HCT116 (cell line): ENCODE results near the gene CERS4. TPM values are rescaled to one million over a fixed set of nuclear protein-coding genes. Genes with fewer than 3 reads are reported as not detected.

Experiments used
- ATAC-seq: fragments of 200-7000 bp; cut with Tn5 transposase; 2 replicates; pipeline ENCODE4 v1.9.1; 2020; ENCODE audit warnings: mild to moderate bottlenecking, moderate library complexity
- BruUV-seq: library from RNA; stranded (reverse); fragments of 400-500 nt; replicated peaks from 2 replicates; lab custom pipeline; 2021; lab: Mats Ljungman, UMichigan
- CTCF ChIA-PET: fragments of 300-600 bp; sonication (Branson Sonifier 250); formaldehyde crosslinking; loops from one replicate; lab custom pipeline; 2021; ENCODE audit warnings: antibody characterized with exemption; lab: Charles Lee
- POLR2A ChIA-PET: fragments of 300-600, 350-600 bp; sonication (Branson Sonifier 250); formaldehyde crosslinking; loops from one replicate; lab custom pipeline; 2021; ENCODE audit warnings: antibody characterized with exemption; lab: Charles Lee
- RAD21 ChIA-PET, 2 experiments: fragments of 300-600 bp; sonication (Branson Sonifier 250); formaldehyde crosslinking; loops; one replicate each; lab custom pipeline; 2023; ENCODE audit warnings: low total read pairs in 2 of 2; ENCODE audit not compliant: uncharacterized antibody in 2 of 2, unreplicated experiment in 2 of 2, low non-redundant PET in 1 of 2; lab: Charles Lee
- DNase-seq: peaks from one replicate; pipeline ENCODE4 v3.0.0-alpha.2; 2010; ENCODE audit warnings: low read depth, low spot score
- H2AFZ ChIP-seq: fragments of 200-600 bp; shearing (Covaris generic), sonication (generic); 2 replicates; pipeline ENCODE4 v1.6.1; 2017; ENCODE audit warnings: low read depth, mixed run types, mixed read lengths, antibody characterized with exemption, low read length; ENCODE audit not compliant: poor library complexity, severe bottlenecking
- H3K27ac ChIP-seq: 2 replicates; pipeline ENCODE4 v1.5.1; 2012; ENCODE audit warnings: low read depth, low read length
- H3K27me3 ChIP-seq: fragments of 200-600 bp; sonication (generic); 2 replicates; pipeline ENCODE4 v1.6.1; 2016; ENCODE audit warnings: mixed run types, low read length, mixed read lengths; ENCODE audit not compliant: insufficient read depth
- H3K36me3 ChIP-seq, 2 experiments: fragments of 200-500 bp in 1 of 2; fragments of 200-600 bp in 1 of 2; sonication (Bioruptor generic) in 1 of 2; sonication (generic) in 1 of 2; 2 replicates each; pipeline versions ENCODE4 v1.5.1 to v1.6.1; 2014 to 2016; ENCODE audit warnings: low read length in 2 of 2, inconsistent platforms in 1 of 2, mixed read lengths in 1 of 2, mixed run types in 1 of 2; ENCODE audit not compliant: insufficient read depth in 2 of 2, control insufficient read depth in 1 of 2
- H3K4me1 ChIP-seq, 2 experiments: fragments of 200-600 bp in 1 of 2; sonication (generic) in 1 of 2; 2 replicates each; pipeline versions ENCODE4 v1.5.1 to v1.6.1; 2012 to 2017; ENCODE audit warnings: low read length in 2 of 2, inconsistent platforms in 1 of 2, mild to moderate bottlenecking in 1 of 2, mixed read lengths in 1 of 2, mixed run types in 1 of 2, moderate library complexity in 1 of 2; ENCODE audit not compliant: insufficient read depth in 2 of 2, control insufficient read depth in 1 of 2
- H3K4me2 ChIP-seq: fragments of 200-600 bp; sonication (generic); 2 replicates; pipeline ENCODE4 v1.6.1; 2017; ENCODE audit warnings: mixed run types, low read length, mixed read lengths
- H3K4me3 ChIP-seq, 2 experiments: fragments of 200-600 bp in 1 of 2; sonication (generic) in 1 of 2; replicated peaks in 1 of 2; 2 replicates each; pipeline ENCODE4 v1.5.1; 2011 to 2016; ENCODE audit warnings: low read length in 2 of 2, control low read depth in 1 of 2, low read depth in 1 of 2, mild to moderate bottlenecking in 1 of 2, mixed read lengths in 1 of 2, mixed run types in 1 of 2
- H3K79me2 ChIP-seq: fragments of 200-600 bp; sonication (generic); 2 replicates; pipeline ENCODE4 v1.6.1; 2017; ENCODE audit warnings: mild to moderate bottlenecking, mixed run types, low read length, moderate library complexity, mixed read lengths; ENCODE audit not compliant: insufficient read depth
- H3K9ac ChIP-seq: fragments of 200-600 bp; sonication (generic); 2 replicates; pipeline ENCODE4 v1.6.1; 2016; ENCODE audit warnings: low read length, mixed read lengths
- H3K9me2 ChIP-seq: fragments of 200-600 bp; sonication (generic), shearing (Covaris generic); 2 replicates; pipeline ENCODE4 v1.6.1; 2017; ENCODE audit warnings: mixed run types, mild to moderate bottlenecking, moderate library complexity; ENCODE audit not compliant: insufficient read depth
- H3K9me3 ChIP-seq, 2 experiments: fragments of 200-500 bp in 1 of 2; fragments of 200-600 bp in 1 of 2; sonication (Bioruptor generic) in 1 of 2; sonication (generic) in 1 of 2; 2 replicates each; pipeline ENCODE4 v1.6.1; 2014 to 2017; ENCODE audit warnings: low read length in 2 of 2, mixed read lengths in 2 of 2, inconsistent platforms in 1 of 2, low read depth in 1 of 2, mild to moderate bottlenecking in 1 of 2, mixed run types in 1 of 2, moderate library complexity in 1 of 2; ENCODE audit not compliant: control insufficient read depth in 1 of 2, insufficient read depth in 1 of 2
- H4K20me1 ChIP-seq: fragments of 200-600 bp; sonication (generic), shearing (Covaris generic); 2 replicates; pipeline ENCODE4 v1.6.1; 2017; ENCODE audit warnings: mixed run types, mild to moderate bottlenecking, moderate library complexity; ENCODE audit not compliant: insufficient read depth
- ATF3 ChIP-seq: IDR thresholded peaks from 2 replicates; pipeline ENCODE4 v1.6.1; 2012
- CBX3 ChIP-seq: IDR thresholded peaks from 2 replicates; pipeline ENCODE4 v1.6.1; 2012; ENCODE audit warnings: low read depth
- CEBPB ChIP-seq: IDR thresholded peaks from 2 replicates; pipeline ENCODE4 v1.6.1; 2012; ENCODE audit warnings: low read depth
- CTCF ChIP-seq, 3 experiments: fragments of 200-600 bp in 1 of 3; sonication (generic) in 1 of 3; IDR thresholded peaks in 2 of 3; conservative IDR thresholded peaks in 1 of 3; 2 replicates each; pipeline ENCODE4 v1.5.1; 2012 to 2017; ENCODE audit warnings: low read depth in 2 of 3, low read length in 2 of 3, antibody characterized with exemption in 1 of 3, borderline replicate concordance in 1 of 3, control low read depth in 1 of 3, mild to moderate bottlenecking in 1 of 3, mixed read lengths in 1 of 3, mixed run types in 1 of 3, moderate library complexity in 1 of 3; ENCODE audit not compliant: insufficient read depth in 1 of 3
- EGR1 ChIP-seq: IDR thresholded peaks from 2 replicates; pipeline ENCODE4 v1.6.1; 2012; ENCODE audit warnings: low read depth
- EZH2 ChIP-seq: fragments of 200-600 bp; sonication (generic); IDR thresholded peaks from 2 replicates; pipeline ENCODE4 v1.6.1; 2017; ENCODE audit warnings: antibody characterized with exemption, mixed run types
- EZH2phosphoT487 ChIP-seq: fragments of 200-600 bp; IDR thresholded peaks from 2 replicates; pipeline ENCODE4 v1.6.1; 2018; ENCODE audit warnings: antibody characterized with exemption, borderline replicate concordance
- FOSL1 ChIP-seq: IDR thresholded peaks from 2 replicates; pipeline ENCODE4 v1.6.1; 2012; ENCODE audit warnings: low read depth
- JUND ChIP-seq: IDR thresholded peaks from 2 replicates; pipeline ENCODE4 v1.6.1; 2012
- POLR2AphosphoS5 ChIP-seq: IDR thresholded peaks from 2 replicates; pipeline ENCODE4 v1.6.1; 2011; ENCODE audit warnings: mild to moderate bottlenecking, low read depth, low read length, moderate library complexity
- RAD21 ChIP-seq: IDR thresholded peaks from 2 replicates; pipeline ENCODE4 v1.6.1; 2012; ENCODE audit warnings: low read depth, mild to moderate bottlenecking
- SIN3A ChIP-seq: IDR thresholded peaks from 2 replicates; pipeline ENCODE4 v1.6.1; 2012; ENCODE audit warnings: low read depth
- SP1 ChIP-seq: IDR thresholded peaks from 2 replicates; pipeline ENCODE4 v1.6.1; 2012; ENCODE audit warnings: low read depth
- SRF ChIP-seq: IDR thresholded peaks from 2 replicates; pipeline ENCODE4 v1.6.1; 2012; ENCODE audit warnings: low read depth
- TCF7L2 ChIP-seq: IDR thresholded peaks from 2 replicates; pipeline ENCODE4 v1.7.0; 2011; ENCODE audit warnings: borderline replicate concordance, inconsistent platforms; ENCODE audit not compliant: insufficient read depth, insufficient read length; ENCODE audit errors: extremely low read depth
- YY1 ChIP-seq: IDR thresholded peaks from 2 replicates; pipeline ENCODE4 v1.6.1; 2011; ENCODE audit warnings: low read length, low read depth, moderate library complexity, mild to moderate bottlenecking; ENCODE audit not compliant: insufficient replicate concordance; ENCODE audit errors: extremely low read depth
- ZFX ChIP-seq: fragments of 450-650 bp; IDR thresholded peaks from 2 replicates; pipeline ENCODE4 v1.6.1; 2017
- ZNF274 ChIP-seq: fragments of 200-500 bp; sonication (Bioruptor generic); IDR thresholded peaks from 2 replicates; pipeline ENCODE4 v1.6.1; 2014; ENCODE audit warnings: mild to moderate bottlenecking, low read depth, low read length, inconsistent platforms
- intact Hi-C: fragments of 100-400 bp; cut with micrococcal nuclease; formaldehyde crosslinking; loops from 2 replicates; pipeline ENCODE4 v1.10.0; 2022
- total RNA-seq: library from RNA; stranded (reverse); gene quantifications from one replicate; pipeline ENCODE4 v1.2.1, GENCODE V29; 2021; ENCODE audit not compliant: unreplicated experiment
- TF ChIP-seq, protein P1 (sequence below): IDR thresholded peaks from 2 replicates; pipeline ENCODE4 v1.6.1; 2012
- TF ChIP-seq, protein P2 (sequence below): IDR thresholded peaks from 2 replicates; pipeline ENCODE4 v1.6.1; 2011; ENCODE audit warnings: mild to moderate bottlenecking, low read length, moderate library complexity; ENCODE audit not compliant: insufficient replicate concordance; ENCODE audit errors: extremely low read depth

CERS4 gene
- total RNA-seq, 1 experiment from 2014 or later = 26.0 TPM

GRCh38 chr19:8240274-8241229 lies 31.4 kb downstream of the CERS4 start:
- peak; percentile 85 for ATAC-seq
- ChIA-PET CTCF (interaction anchor here (2.4 kb wide), 1 partner anchor 82 kb away, joined by 7 read pairs; no protein-coding TSS in a partner anchor), RAD21 (interaction anchor here in 1 of 2 experiments (0.5 kb wide), 1 partner anchor 46 kb away, joined by 3 read pairs; no protein-coding TSS in a partner anchor), POLR2A (interaction anchor here (0.6 to 0.8 kb wide), 2 partner anchors 173 to 312 kb away, joined by 3 to 4 read pairs; no protein-coding TSS in a partner anchor)
- Histone ChIP-seq H3K9me2 (no peaks in the 10 kb centered on the region), H3K27ac (peak overlapping the region; percentile 25; the same call in 1 of the 2 replicates), H3K4me1 (peaks cover 16% of the 10 kb centered on the region in 2 experiments), H3K27me3 (no peaks in the 10 kb centered on the region), H2AFZ (no peak overlapping the region), H3K4me3 (no peak overlapping the region), H3K4me2 (peak overlapping the region; percentile 51), H3K9me3 (peaks cover 4 to 8% of the 10 kb centered on the region in 2 experiments; a peak in 2 of 4 replicates), H3K9ac (no peak overlapping the region), H3K79me2 (no peaks in the 10 kb centered on the region), H4K20me1 (no peaks in the 10 kb centered on the region), H3K36me3 (no peaks in the 10 kb centered on the region)
- DNase-seq = peak; percentile 47
- TF ChIP-seq CEBPB (no peak), EZH2phosphoT487 (no peak), ZFX (no peak), RAD21 (no peak), EZH2 (no peak), YY1 (peak; percentile 25), JUND (peak; percentile 42; the same call in 1 of the 2 replicates), SP1 (0 out of 2 replicates have a peak, but pooled peaks have one; percentile 22), ZNF274 (no peak), EGR1 (peak; percentile 62), POLR2AphosphoS5 (no peak), SIN3A (no peak), ATF3 (no peak), SRF (no peak), CBX3 (0 out of 2 replicates have a peak, but pooled peaks have one; percentile 41), TCF7L2 (peak; percentile 22), FOSL1 (peak; percentile 54; the same call in 1 of the 2 replicates), CTCF (IDR thresholded peaks at IDR 0.05 in 2 of 3, conservative IDR thresholded peaks at IDR 0.05 in 1 of 3; ENCODE audit: borderline replicate concordance in 1 of 3, insufficient read depth in 1 of 3, low read depth in 2 of 3, low read length in 2 of 3) (no peak)
- TF ChIP-seq, protein P1, sequence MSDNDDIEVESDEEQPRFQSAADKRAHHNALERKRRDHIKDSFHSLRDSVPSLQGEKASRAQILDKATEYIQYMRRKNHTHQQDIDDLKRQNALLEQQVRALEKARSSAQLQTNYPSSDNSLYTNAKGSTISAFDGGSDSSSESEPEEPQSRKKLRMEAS = peak; percentile 54; the same call in 1 of the 2 replicates
- TF ChIP-seq, protein P2, sequence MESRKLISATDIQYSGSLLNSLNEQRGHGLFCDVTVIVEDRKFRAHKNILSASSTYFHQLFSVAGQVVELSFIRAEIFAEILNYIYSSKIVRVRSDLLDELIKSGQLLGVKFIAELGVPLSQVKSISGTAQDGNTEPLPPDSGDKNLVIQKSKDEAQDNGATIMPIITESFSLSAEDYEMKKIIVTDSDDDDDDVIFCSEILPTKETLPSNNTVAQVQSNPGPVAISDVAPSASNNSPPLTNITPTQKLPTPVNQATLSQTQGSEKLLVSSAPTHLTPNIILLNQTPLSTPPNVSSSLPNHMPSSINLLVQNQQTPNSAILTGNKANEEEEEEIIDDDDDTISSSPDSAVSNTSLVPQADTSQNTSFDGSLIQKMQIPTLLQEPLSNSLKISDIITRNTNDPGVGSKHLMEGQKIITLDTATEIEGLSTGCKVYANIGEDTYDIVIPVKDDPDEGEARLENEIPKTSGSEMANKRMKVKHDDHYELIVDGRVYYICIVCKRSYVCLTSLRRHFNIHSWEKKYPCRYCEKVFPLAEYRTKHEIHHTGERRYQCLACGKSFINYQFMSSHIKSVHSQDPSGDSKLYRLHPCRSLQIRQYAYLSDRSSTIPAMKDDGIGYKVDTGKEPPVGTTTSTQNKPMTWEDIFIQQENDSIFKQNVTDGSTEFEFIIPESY = no peak
- intact Hi-C loops = no loop called here
- BruUV-seq = no TSS peak
